Activated gamma-delta T cell (primary cell): Measurements from ENCODE around the gene TLE6.
"Not testable (repeated sequence)": the region's sequence is repeated elsewhere in the genome, so short reads cannot be mapped to it uniquely, and the experiment has no call there.

ENCODE experiments used
- DNase-seq: peaks from one replicate; lab custom pipeline; 2025; lab: John Stamatoyannopoulos, UW

The TLE6 gene

GRCh38 chr19:2974342-2975041, 2.9 kb upstream of the TLE6 start:
- no peak for DNase-seq

GRCh38 chr19:2976609-2977000, 759 bp upstream of the TLE6 start:
- no peak for DNase-seq

- no peak for DNase-seq
Observed at GRCh38 chr19:2977746-2978138, 378 bp downstream of the TLE6 start.

DNA sequence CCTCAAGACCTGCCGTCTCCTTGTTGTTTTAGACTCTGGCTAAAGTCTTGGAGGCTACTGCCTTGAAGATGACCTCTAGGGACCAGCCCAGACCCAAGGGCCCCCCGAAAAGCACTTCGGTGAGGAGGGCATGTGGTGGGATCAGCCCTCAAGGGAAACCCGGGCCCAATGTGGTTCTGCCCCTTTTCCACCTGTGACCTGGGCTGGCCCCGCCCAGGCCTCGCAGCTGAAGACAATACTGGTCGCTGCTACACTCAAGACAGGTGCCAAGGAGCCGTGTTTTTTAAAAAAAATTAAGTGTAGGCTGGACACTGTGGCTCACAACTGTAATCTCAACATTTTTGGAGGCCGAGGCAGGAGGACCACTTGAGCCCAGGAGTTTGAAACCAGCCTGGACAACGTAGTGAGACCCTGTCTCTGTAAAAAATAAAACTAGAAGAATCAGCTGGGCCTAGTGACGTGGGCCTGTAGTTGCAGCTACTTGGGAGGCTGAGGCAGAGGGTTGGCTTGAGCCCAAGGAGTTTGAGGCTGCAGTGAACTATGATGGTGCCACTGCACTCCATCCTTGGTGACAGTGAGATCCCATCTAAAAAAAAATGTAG, 903 bp downstream of the TLE6 start:
- DNase-seq = no peak

GRCh38 chr19:2978772-2979171, 1.4 kb downstream of the TLE6 start:
- no peak for DNase-seq

GRCh38 chr19:2981898-2982297, 4.5 kb downstream of the TLE6 start:
- no peak for DNase-seq

- DNase-seq = no peak
Observed at GRCh38 chr19:2982561-2982960, 5.2 kb downstream of the TLE6 start.

DNA sequence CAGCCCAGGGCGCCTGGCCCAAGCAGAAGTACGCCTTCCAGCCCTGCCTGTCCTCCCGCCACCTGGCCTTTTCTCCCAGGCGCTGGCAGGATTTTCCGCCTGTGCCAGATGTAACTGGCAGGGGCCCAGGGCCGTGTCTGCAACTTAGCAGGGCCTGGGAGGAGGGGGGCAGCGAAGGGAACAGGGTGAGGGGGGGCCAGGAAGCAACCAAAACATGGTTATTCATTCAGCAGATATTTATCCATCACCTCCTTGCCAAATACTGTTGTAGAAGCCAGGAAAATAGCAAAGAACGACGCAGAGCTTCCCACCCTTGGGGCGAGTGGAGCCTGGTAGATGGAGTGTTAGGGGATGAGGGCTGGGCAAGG, 5.6 kb downstream of the TLE6 start:
- no peak for DNase-seq

GRCh38 chr19:2983351-2984214, 6.2 kb downstream of the TLE6 start:
- DNase-seq = no peak

DNA sequence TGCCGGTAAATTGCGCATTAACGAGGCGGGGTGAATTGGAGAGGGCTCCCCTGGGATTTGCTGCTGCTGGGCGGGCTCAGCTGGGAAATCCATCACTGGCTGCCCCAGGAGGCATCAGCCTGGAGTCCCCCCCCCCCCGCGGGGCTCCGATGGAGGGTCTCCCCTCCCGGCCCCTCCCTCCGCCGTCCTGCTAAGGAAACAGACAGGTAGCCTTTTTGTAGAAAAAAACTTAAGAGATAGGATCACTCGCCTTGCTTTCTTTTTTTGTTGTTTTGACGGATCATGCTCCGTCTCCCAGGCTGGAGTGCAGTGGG, 6.8 kb downstream of the TLE6 start:
- DNase-seq = no peak

DNA sequence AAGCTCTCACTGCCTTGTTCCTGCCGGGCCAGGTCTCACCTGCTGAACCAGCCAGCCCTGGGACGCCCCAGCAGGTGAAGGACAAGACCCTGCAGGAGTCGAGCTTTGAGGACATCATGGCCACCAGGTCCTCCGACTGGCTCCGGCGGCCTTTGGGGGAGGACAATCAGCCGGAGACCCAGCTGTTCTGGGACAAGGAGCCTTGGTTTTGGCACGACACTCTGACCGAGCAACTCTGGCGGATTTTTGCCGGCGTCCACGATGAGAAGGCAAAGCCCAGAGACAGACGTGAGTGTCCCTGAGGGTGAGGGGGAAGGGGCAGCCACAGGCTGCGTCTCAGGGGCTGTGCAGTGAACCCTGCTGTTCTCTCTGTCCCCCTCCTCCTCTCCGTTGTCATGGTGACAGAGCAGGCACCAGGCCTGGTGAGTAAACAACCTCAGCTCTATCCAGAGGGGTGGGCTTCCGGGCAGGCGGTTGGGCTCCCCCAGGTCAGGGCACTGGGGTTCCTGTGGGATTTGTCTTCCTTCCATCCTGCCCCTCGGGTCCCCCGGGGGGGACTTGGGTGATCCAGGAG, 9.7 kb downstream of the TLE6 start:
- no peak for DNase-seq

DNA sequence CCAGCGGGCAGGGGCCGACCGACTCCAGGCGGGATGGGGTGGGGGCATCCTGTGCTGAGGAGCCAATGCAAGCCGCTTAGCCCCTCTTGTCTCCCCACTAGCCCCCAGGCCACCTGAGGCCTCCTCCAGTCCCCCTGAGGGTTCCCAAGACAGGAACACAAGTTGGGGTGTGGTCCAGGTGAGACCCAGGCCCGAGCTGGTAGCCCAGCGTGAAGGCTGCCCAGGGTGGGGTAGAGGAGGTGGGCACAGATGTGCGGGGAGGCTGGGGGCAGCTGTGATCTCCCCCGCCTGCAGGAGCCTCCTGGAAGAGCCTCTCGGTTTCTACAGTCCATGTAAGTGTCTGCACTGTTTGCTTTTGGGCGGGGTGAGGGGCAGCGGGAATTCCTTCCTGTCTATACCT, 10.4 kb downstream of the TLE6 start:
- no peak for DNase-seq

GRCh38 chr19:2988568-2988967, 11.2 kb downstream of the TLE6 start:
- no peak for DNase-seq

- no peak for DNase-seq
Observed at GRCh38 chr19:2989236-2989946, 12.0 kb downstream of the TLE6 start.

GRCh38 chr19:2992333-2992732, 15.0 kb downstream of the TLE6 start:
- DNase-seq = not testable (repeated sequence)

DNA sequence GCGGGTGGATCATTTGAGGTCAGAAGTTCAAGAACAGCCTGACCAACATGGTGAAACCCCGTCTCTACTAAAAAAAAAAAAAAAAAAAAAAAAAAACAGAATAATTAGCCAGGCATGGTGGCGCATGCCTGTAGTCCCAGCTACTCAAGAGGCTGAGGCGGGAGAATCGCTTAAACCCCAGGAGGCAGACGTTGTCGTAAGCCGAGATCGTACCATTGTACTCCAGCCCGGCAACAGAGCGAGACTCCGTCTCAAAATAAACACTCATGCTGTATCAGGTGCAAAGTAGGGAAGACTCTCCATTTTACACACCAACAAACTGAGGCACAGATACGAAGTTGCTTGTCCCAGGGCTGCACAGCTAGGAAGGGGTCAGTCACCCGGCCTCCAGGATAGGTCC, 15.6 kb downstream of the TLE6 start:
- no peak for DNase-seq

DNA sequence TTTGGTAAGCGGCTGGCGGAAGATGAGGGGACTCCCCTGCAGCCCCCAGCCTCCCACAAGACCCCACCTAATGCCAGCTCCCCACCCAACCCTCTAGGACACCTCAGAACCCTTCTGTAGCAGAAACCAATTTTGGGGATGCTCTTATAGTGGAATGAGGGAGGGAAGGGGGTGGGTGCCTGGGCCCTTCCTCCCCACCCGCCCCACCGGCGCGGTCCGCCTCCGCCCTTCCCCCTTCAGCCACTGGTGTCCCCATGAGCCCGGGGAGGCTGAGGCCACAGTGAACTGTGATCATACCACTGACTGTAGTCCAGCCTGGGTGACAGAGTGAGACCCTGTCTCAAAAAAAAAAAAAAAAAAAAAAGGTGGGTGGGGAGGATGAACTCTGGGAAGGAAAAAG, 16.2 kb downstream of the TLE6 start:
- no peak for DNase-seq

GRCh38 chr19:2994588-2995131, 17.3 kb downstream of the TLE6 start:
- no peak for DNase-seq

DNA sequence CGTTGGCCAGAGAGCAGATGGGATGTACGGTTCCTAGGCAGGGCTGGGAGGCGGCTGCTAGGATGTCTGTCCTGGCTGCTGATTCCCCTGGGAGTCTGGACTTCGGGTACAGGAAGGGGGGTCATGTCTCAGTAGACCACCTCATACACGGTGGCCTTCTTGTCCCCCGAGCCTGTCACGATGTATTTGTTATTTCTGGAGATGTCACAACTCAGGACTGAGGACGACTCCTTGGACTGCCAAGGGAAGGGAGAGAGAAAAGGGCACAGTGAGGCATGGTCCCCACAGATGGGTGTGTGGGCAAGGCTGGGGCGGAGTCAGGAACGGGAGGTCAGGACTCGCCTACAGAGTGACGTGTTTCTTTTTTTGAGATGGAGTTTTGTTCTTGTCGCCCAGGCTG, 20.4 kb downstream of the TLE6 start:
- DNase-seq = no peak

DNA sequence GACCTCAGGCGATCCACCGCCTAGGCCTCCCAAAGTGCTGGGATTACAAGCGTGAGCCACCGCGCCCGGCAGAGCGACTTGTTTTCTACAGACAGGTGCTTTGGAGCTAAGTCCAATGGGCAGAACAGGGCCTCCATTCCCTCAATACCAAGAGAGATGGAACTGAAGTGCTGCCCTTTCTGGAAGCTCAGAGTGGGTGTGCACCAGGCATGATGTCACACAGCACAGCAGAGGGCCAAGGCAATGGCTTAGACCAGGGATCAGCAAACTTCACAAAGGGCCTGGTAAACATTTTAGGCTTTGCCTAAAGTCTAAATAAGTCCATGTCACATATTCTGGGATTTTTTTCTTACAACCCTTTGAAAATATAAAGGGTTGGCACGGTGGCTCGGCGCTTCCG, 21.3 kb downstream of the TLE6 start:
- DNase-seq = no peak

- DNase-seq = no peak
Observed at GRCh38 chr19:3001235-3001800, 24.0 kb downstream of the TLE6 start.

DNA sequence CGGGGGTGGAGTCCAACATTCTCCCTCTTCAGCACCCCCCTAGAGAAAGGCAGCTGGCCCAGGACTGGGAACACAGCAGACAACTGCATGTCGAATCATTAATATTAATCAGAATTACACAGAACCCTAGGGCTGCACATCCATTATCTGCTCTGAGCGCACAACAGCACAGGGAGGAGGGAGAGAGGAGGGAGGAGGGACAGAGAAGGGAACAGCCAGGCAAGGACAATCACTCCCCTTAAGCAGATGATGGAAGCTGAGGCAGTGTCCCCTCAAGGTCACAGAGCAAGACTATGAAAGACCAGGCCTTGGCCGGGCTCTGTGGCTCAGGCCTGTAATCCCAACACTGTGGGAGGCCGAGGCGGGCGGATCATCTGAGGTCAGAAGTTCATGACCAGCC, 25.7 kb downstream of the TLE6 start:
- DNase-seq = no peak
